H1 (cell line): ENCODE data around the gene MOB4. TPM values are rescaled to one million over a fixed set of nuclear protein-coding genes. Genes with fewer than 3 reads are reported as not detected.

Source experiments
- CTCF ChIA-PET: fragments of 300-600 bp; sonication (Branson Sonifier 250); formaldehyde crosslinking; loops from one replicate; lab custom pipeline; 2021; ENCODE audit not compliant: partially characterized antibody; lab: Charles Lee
- POLR2A ChIA-PET: fragments of 300-600 bp; sonication (Branson Sonifier 250); formaldehyde crosslinking; loops from one replicate; lab custom pipeline; 2021; ENCODE audit warnings: inconsistent platforms; ENCODE audit not compliant: partially characterized antibody; lab: Charles Lee
- DNase-seq, 2 experiments: peaks; one replicate each; pipeline versions ENCODE4 v3.0.0 to v3.0.0-alpha.2; 2010 to 2022; ENCODE audit warnings: low spot score in 2 of 2, low read depth in 1 of 2, mixed read lengths in 1 of 2
- FAIRE-seq: peaks from 2 replicates; lab custom pipeline; 2011; peaks lifted over from hg19 to GRCh38; lab: Jason Lieb, UNC
- H2AFZ ChIP-seq: 2 replicates; pipeline ENCODE4 v1.8.1; 2012; ENCODE audit warnings: low read length, inconsistent platforms
- H2AK5ac ChIP-seq: 2 replicates; pipeline ENCODE4 v1.6.1; 2013; ENCODE audit warnings: low read depth, low read length
- H2BK120ac ChIP-seq: replicated peaks from 2 replicates; pipeline ENCODE3; 2013; ENCODE audit warnings: low read depth, low read length, inconsistent platforms
- H2BK12ac ChIP-seq: 2 replicates; pipeline ENCODE4 v1.6.1; 2013; ENCODE audit warnings: low read depth, low read length
- H2BK15ac ChIP-seq: 2 replicates; pipeline ENCODE4 v1.6.1; 2013; ENCODE audit warnings: low read length
- H2BK20ac ChIP-seq: 2 replicates; pipeline ENCODE4 v1.6.1; 2013; ENCODE audit warnings: low read length
- H2BK5ac ChIP-seq: 2 replicates; pipeline ENCODE4 v1.6.1; 2013; ENCODE audit warnings: low read depth, low read length
- H3K14ac ChIP-seq: 2 replicates; pipeline ENCODE4 v1.6.1; 2013; ENCODE audit warnings: inconsistent platforms; ENCODE audit not compliant: insufficient read length
- H3K18ac ChIP-seq: 2 replicates; pipeline ENCODE4 v1.6.1; 2013; ENCODE audit warnings: low read length; ENCODE audit errors: extremely low read depth
- H3K23ac ChIP-seq: 2 replicates; pipeline ENCODE4 v1.6.1; 2013; ENCODE audit warnings: inconsistent platforms; ENCODE audit not compliant: insufficient read length
- H3K23me2 ChIP-seq: 2 replicates; pipeline ENCODE4 v1.6.1; 2013; ENCODE audit warnings: low read depth, low read length
- H3K27ac ChIP-seq: 2 replicates; pipeline ENCODE4 v1.6.1; 2011; ENCODE audit warnings: low read depth, low read length, inconsistent platforms
- H3K27me3 ChIP-seq, 4 experiments: replicated peaks in 1 of 4; 1 replicate in 1 of 4; 2 replicates in 3 of 4; pipeline versions ENCODE4 v1.6.1 to v1.8.1; 2011 to 2013; ENCODE audit warnings: low read length in 3 of 4, mild to moderate bottlenecking in 3 of 4, inconsistent platforms in 2 of 4, mixed read lengths in 2 of 4, moderate library complexity in 1 of 4; ENCODE audit not compliant: control insufficient read depth in 3 of 4, insufficient read depth in 3 of 4; ENCODE audit errors: extremely low read depth in 1 of 4
- H3K36me3 ChIP-seq, 4 experiments: 2 replicates each; pipeline versions ENCODE4 v1.6.1 to v1.8.1; 2011 to 2013; ENCODE audit warnings: mild to moderate bottlenecking in 4 of 4, low read length in 3 of 4, moderate library complexity in 2 of 4, control low read depth in 1 of 4, inconsistent platforms in 1 of 4; ENCODE audit not compliant: insufficient read depth in 4 of 4, control insufficient read depth in 2 of 4
- H3K4ac ChIP-seq: replicated peaks from 2 replicates; pipeline ENCODE3; 2013; ENCODE audit warnings: low read length, low read depth, mixed read lengths, inconsistent platforms; ENCODE audit not compliant: insufficient read length
- H3K4me1 ChIP-seq, 4 experiments: replicated peaks in 1 of 4; 1 replicate in 1 of 4; 2 replicates in 3 of 4; pipeline versions ENCODE4 v1.6.1 to v1.8.1; 2011 to 2013; ENCODE audit warnings: low read length in 3 of 4, inconsistent platforms in 2 of 4, mixed read lengths in 1 of 4; ENCODE audit not compliant: insufficient read depth in 4 of 4, control insufficient read depth in 3 of 4
- H3K4me2 ChIP-seq, 2 experiments: 2 replicates each; pipeline versions ENCODE4 v1.6.1 to v1.8.1; 2011 to 2013; ENCODE audit warnings: low read depth in 2 of 2, low read length in 2 of 2, control low read depth in 1 of 2, inconsistent platforms in 1 of 2, mild to moderate bottlenecking in 1 of 2; ENCODE audit not compliant: insufficient read depth in 1 of 2
- H3K4me3 ChIP-seq, 4 experiments: fragments of 200-600, 300-600 bp in 1 of 4; sonication (generic), shearing (Covaris generic), sonication (Bioruptor Twin) in 1 of 4; 2 replicates each; pipeline versions ENCODE4 v1.5.1 to v1.8.1; 2011 to 2016; ENCODE audit warnings: low read length in 4 of 4, low read depth in 3 of 4, control low read depth in 2 of 4, inconsistent platforms in 2 of 4, mild to moderate bottlenecking in 2 of 4, mixed read lengths in 1 of 4, moderate library complexity in 1 of 4; ENCODE audit not compliant: insufficient read depth in 2 of 4; ENCODE audit errors: extremely low read depth in 1 of 4
- H3K56ac ChIP-seq: replicated peaks from 2 replicates; pipeline ENCODE3; 2013; ENCODE audit warnings: low read depth, mild to moderate bottlenecking, mixed read lengths, low read length, inconsistent platforms; ENCODE audit not compliant: insufficient read length
- H3K79me1 ChIP-seq: 2 replicates; pipeline ENCODE4 v1.6.1; 2013; ENCODE audit warnings: low read depth, low read length, control low read depth
- H3K79me2 ChIP-seq, 2 experiments: 2 replicates each; pipeline versions ENCODE4 v1.6.1 to v1.8.1; 2012 to 2013; ENCODE audit warnings: low read length in 2 of 2, mild to moderate bottlenecking in 2 of 2, inconsistent platforms in 1 of 2; ENCODE audit not compliant: insufficient read depth in 2 of 2, control insufficient read depth in 1 of 2
- H3K9ac ChIP-seq, 4 experiments: replicated peaks in 1 of 4; 1 replicate in 1 of 4; 2 replicates in 3 of 4; pipeline versions ENCODE4 v1.6.1 to v1.8.1; 2011 to 2013; ENCODE audit warnings: low read depth in 3 of 4, low read length in 3 of 4, control low read depth in 2 of 4, mild to moderate bottlenecking in 2 of 4, moderate library complexity in 2 of 4, inconsistent platforms in 1 of 4; ENCODE audit errors: extremely low read depth in 1 of 4
- H3K9me3 ChIP-seq, 2 experiments: 2 replicates each; pipeline versions ENCODE4 v1.6.1 to v1.8.1; 2012 to 2013; ENCODE audit warnings: mild to moderate bottlenecking in 2 of 2, moderate library complexity in 2 of 2, control low read depth in 1 of 2, inconsistent platforms in 1 of 2, low read depth in 1 of 2, low read length in 1 of 2, mixed read lengths in 1 of 2; ENCODE audit not compliant: insufficient read depth in 2 of 2
- H4K20me1 ChIP-seq, 2 experiments: replicated peaks in 1 of 2; 2 replicates each; pipeline versions ENCODE3 to v1.8.1; 2011 to 2013; ENCODE audit warnings: inconsistent platforms in 2 of 2, low read length in 2 of 2, mild to moderate bottlenecking in 1 of 2; ENCODE audit not compliant: insufficient read depth in 2 of 2, control insufficient read depth in 1 of 2
- H4K5ac ChIP-seq: 2 replicates; pipeline ENCODE4 v1.6.1; 2013; ENCODE audit warnings: low read length, low read depth, mixed read lengths, inconsistent platforms; ENCODE audit not compliant: insufficient read length
- H4K8ac ChIP-seq: 2 replicates; pipeline ENCODE4 v1.8.0; 2013; ENCODE audit warnings: mild to moderate bottlenecking, moderate library complexity, low read length, inconsistent platforms; ENCODE audit not compliant: insufficient read depth; ENCODE audit errors: extremely low read depth
- H4K91ac ChIP-seq: replicated peaks from 2 replicates; pipeline ENCODE3; 2013; ENCODE audit warnings: low read length, mixed read lengths, inconsistent platforms; ENCODE audit not compliant: insufficient read length
- GABPA ChIP-seq: IDR thresholded peaks from 2 replicates; pipeline ENCODE4 v1.6.1; 2011; ENCODE audit warnings: mild to moderate bottlenecking, low read length, moderate library complexity, borderline replicate concordance; ENCODE audit not compliant: insufficient read depth
- WGBS, 2 experiments: shearing (Covaris generic) in 1 of 2; methylation state at CpG; one replicate each; pipeline versions ENCODE4 v1.1.6 to v1.1.7; 2013 to 2015; ENCODE audit warnings: low lambda C conversion rate in 2 of 2, mixed read lengths in 2 of 2, inconsistent platforms in 1 of 2, low coverage in 1 of 2, missing lambda C conversion rate in 1 of 2; ENCODE audit not compliant: insufficient replicate concordance in 2 of 2, insufficient coverage in 1 of 2, insufficient read length in 1 of 2; ENCODE audit errors: extremely low coverage in 1 of 2, missing lambda C conversion rate in 1 of 2; 5-methylcytosine and 5-hydroxymethylcytosine counted together
- polyA plus RNA-seq, 7 experiments: library from polyadenylated mRNA; depleted of rRNA in 3 of 7; stranded (reverse) in 5 of 7; unstranded in 2 of 7; fragments of >200 nt in 5 of 7; fragments of 200-250 nt in 2 of 7; gene quantifications; 1 replicate in 5 of 7; 2 replicates in 1 of 7; 4 replicates in 1 of 7; pipeline versions ENCODE4 v1.2.1 to v1.2.3, GENCODE V29; 2011 to 2013; ENCODE audit warnings: missing spikeins in 2 of 7, mixed read lengths in 2 of 7
- total RNA-seq: library from RNA; stranded (reverse); fragmentation: NEBNext Ultra II Directional; extraction: Animal tissue kit (Norgen Biotek cat#: 25700); gene quantifications from 2 replicates; pipeline ENCODE4 v1.2.1, GENCODE V29; 2021

The MOB4 gene
- total and polyA plus RNA-seq, 2 of the 8 experiments (the other 6 are each of a cell fraction or from before 2014, with no cell fraction given), result 51.5 to 54.2 TPM

- Histone ChIP-seq H3K23me2 (no peaks in the 10 kb centered on the region), H2BK12ac (no peak overlapping the region), H3K18ac (no peak overlapping the region), H3K36me3 (peaks cover 0 to 29% (median 3%) of the 10 kb centered on the region in 4 experiments; a peak in 4 of 8 replicates), H2BK15ac (no peak overlapping the region), H4K91ac (no peak overlapping the region), H3K27me3 (no peaks in the 10 kb centered on the region; a peak in 1 of 7 replicates), H3K9ac (no peak overlapping the region), H2AK5ac (no peak overlapping the region), H3K9me3 (peaks cover 27 to 37% of the 10 kb centered on the region in 2 experiments), H3K4me1 (peaks cover 0 to 14% (median 5%) of the 10 kb centered on the region in 4 experiments; a peak in 4 of 7 replicates), H2AFZ (no peak overlapping the region), H4K20me1 (no peaks in the 10 kb centered on the region), H2BK20ac (no peak overlapping the region), H4K5ac (no peak overlapping the region), H3K56ac (no peak overlapping the region), H3K14ac (no peak overlapping the region), H2BK5ac (no peak overlapping the region), H3K79me1 (no peaks in the 10 kb centered on the region), H2BK120ac (no peak overlapping the region), H3K4me3 (no peak overlapping the region), H3K79me2 (no peaks in the 10 kb centered on the region), H3K4me2 (no peak overlapping the region), H3K23ac (no peak overlapping the region), H3K27ac (no peak overlapping the region), H4K8ac (no peak overlapping the region), H3K4ac (no peak overlapping the region)
- ChIA-PET CTCF (no interaction called here), POLR2A (no interaction called here)
- WGBS, 2 experiments, result 92% methylated on average over 2 of the region's 2 CpGs; no CpG with 5 or more reads in 1 of the 2 experiments
- DNase-seq (no peak), FAIRE-seq (no peak)
- TF ChIP-seq GABPA, result no peak
These were observed 57.7 kb downstream of the MOB4 start for GRCh38 chr2:197573608-197574007.
